Measurements from ENCODE around the gene BMP7. TPM values are rescaled to one million over a fixed set of nuclear protein-coding genes. Genes with fewer than 3 reads are reported as not detected.

Gene BMP7
- total and polyA plus RNA-seq, 2 experiments from 2014 or later, result 130 to 276 TPM

- H3K27ac ChIP-seq, result no peak overlapping the region
- no peaks in the 10 kb centered on the region for H3K4me1 ChIP-seq (ENCODE audit: low read depth)
- H3K36me3 ChIP-seq, result peaks cover 18% of the 10 kb centered on the region
- no peak for DNase-seq (ENCODE audit: low read depth in 1 of 2, low spot score in 1 of 2)
- no peak overlapping the region for H3K4me3 ChIP-seq
- H3K27me3 ChIP-seq, result no peaks in the 10 kb centered on the region
- H3K9me3 ChIP-seq (ENCODE audit: low read depth), result no peaks in the 10 kb centered on the region
- TF ChIP-seq CTCF (IDR thresholded peaks at IDR 0.05; ENCODE audit: low read depth, low read length), result no peak
Observed at GRCh38 chr20:57185188-57185743, 81.2 kb downstream of the BMP7 start.

- Histone ChIP-seq H3K27ac (no peak overlapping the region), H3K4me1 (ENCODE audit: low read depth) (no peaks in the 10 kb centered on the region), H3K36me3 (peaks cover 15% of the 10 kb centered on the region), H3K9me3 (ENCODE audit: low read depth) (no peaks in the 10 kb centered on the region), H3K27me3 (no peaks in the 10 kb centered on the region), H3K4me3 (no peak overlapping the region)
- no peak for DNase-seq (ENCODE audit: low read depth in 1 of 2, low spot score in 1 of 2)
- TF ChIP-seq CTCF (IDR thresholded peaks at IDR 0.05; ENCODE audit: low read depth, low read length), result no peak
Observed at GRCh38 chr20:57183457-57184009, 82.9 kb downstream of the BMP7 start.

- H3K27me3 ChIP-seq, result no peaks in the 10 kb centered on the region
- H3K9me3 ChIP-seq (ENCODE audit: low read depth), result no peaks in the 10 kb centered on the region
- DNase-seq (ENCODE audit: low read depth in 1 of 2, low spot score in 1 of 2), result no peak
- H3K4me3 ChIP-seq, result no peak overlapping the region
- peaks cover 15% of the 10 kb centered on the region for H3K36me3 ChIP-seq
- H3K4me1 ChIP-seq (ENCODE audit: low read depth), result no peaks in the 10 kb centered on the region
- TF ChIP-seq CTCF (IDR thresholded peaks at IDR 0.05; ENCODE audit: low read depth, low read length), result no peak
- H3K27ac ChIP-seq, result peak overlapping the region; percentile 10
Observed at GRCh38 chr20:57181639-57182038, 84.8 kb downstream of the BMP7 start.

- no peak for DNase-seq (ENCODE audit: low read depth in 1 of 2, low spot score in 1 of 2)
- peaks cover 15% of the 10 kb centered on the region for H3K36me3 ChIP-seq
- no peaks in the 10 kb centered on the region for H3K9me3 ChIP-seq (ENCODE audit: low read depth)
- H3K27ac ChIP-seq, result peak overlapping the region; percentile 28
- no peaks in the 10 kb centered on the region for H3K4me1 ChIP-seq (ENCODE audit: low read depth)
- no peaks in the 10 kb centered on the region for H3K27me3 ChIP-seq
- no peak for TF ChIP-seq CTCF (IDR thresholded peaks at IDR 0.05; ENCODE audit: low read depth, low read length)
- no peak overlapping the region for H3K4me3 ChIP-seq
Observed at GRCh38 chr20:57180954-57181353, 85.5 kb downstream of the BMP7 start.

GRCh38 chr20:57180387-57180786 lies 86.1 kb downstream of the BMP7 start:
- no peak overlapping the region for H3K4me3 ChIP-seq
- H3K4me1 ChIP-seq (ENCODE audit: low read depth), result no peaks in the 10 kb centered on the region
- H3K27ac ChIP-seq, result peak overlapping the region; percentile 58
- no peak for TF ChIP-seq CTCF (IDR thresholded peaks at IDR 0.05; ENCODE audit: low read depth, low read length)
- no peak for DNase-seq (ENCODE audit: low read depth in 1 of 2, low spot score in 1 of 2)
- peaks cover 15% of the 10 kb centered on the region for H3K36me3 ChIP-seq
- no peaks in the 10 kb centered on the region for H3K9me3 ChIP-seq (ENCODE audit: low read depth)
- H3K27me3 ChIP-seq, result no peaks in the 10 kb centered on the region

Data from cardiac muscle cell (in vitro differentiated cells and primary cell).